Measurements from ENCODE around the gene USPL1.

Gene USPL1

GRCh38 chr13:30696278-30697176 lies 78.8 kb downstream of the USPL1 start:
- no peak for DNase-seq (ENCODE audit: low read depth, low spot score)

- DNase-seq (ENCODE audit: low read depth, low spot score): no peak
Measured at GRCh38 chr13:30697177-30697953, 79.6 kb downstream of the USPL1 start.

GRCh38 chr13:30697996-30698401 lies 80.3 kb downstream of the USPL1 start:
- no peak for DNase-seq (ENCODE audit: low read depth, low spot score)

- no peak for DNase-seq (ENCODE audit: low read depth, low spot score)
Measured at GRCh38 chr13:30698488-30699005, 80.8 kb downstream of the USPL1 start.

- DNase-seq (ENCODE audit: low read depth, low spot score): no peak
Measured at GRCh38 chr13:30700364-30700763, 82.6 kb downstream of the USPL1 start.

- no peak for DNase-seq (ENCODE audit: low read depth, low spot score)
Measured at GRCh38 chr13:30702006-30702405, 84.3 kb downstream of the USPL1 start.

GRCh38 chr13:30704596-30704995 lies 86.9 kb downstream of the USPL1 start:
- no peak for DNase-seq (ENCODE audit: low read depth, low spot score)

GRCh38 chr13:30705680-30706079 lies 88.0 kb downstream of the USPL1 start:
- DNase-seq (ENCODE audit: low read depth, low spot score): no peak

GRCh38 chr13:30708541-30708940 lies 90.8 kb downstream of the USPL1 start:
- DNase-seq (ENCODE audit: low read depth, low spot score): no peak

Data from activated CD4-positive, CD25-positive, alpha-beta regulatory T cell treated with anti-CD3 and anti-CD28 coated beads, Interleukin-2, amount 50 U/mL, for 16 hours (primary cell).